DND-41 (cell line): ENCODE measurements around the gene PROSER2.

Experiments
- EZH2 ChIP-seq: IDR thresholded peaks from 3 replicates; pipeline ENCODE4 v1.6.1; 2012; ENCODE audit warnings: borderline replicate concordance, low read depth, mild to moderate bottlenecking, moderate library complexity, low read length, inconsistent platforms; ENCODE audit not compliant: severe bottlenecking
- TF ChIP-seq, protein P1 (sequence below): IDR thresholded peaks from 2 replicates; pipeline ENCODE4 v1.5.1; 2012; ENCODE audit warnings: borderline replicate concordance, low read length, moderate library complexity, mild to moderate bottlenecking; ENCODE audit not compliant: poor library complexity, severe bottlenecking; ENCODE audit errors: extremely low read depth

DNA sequence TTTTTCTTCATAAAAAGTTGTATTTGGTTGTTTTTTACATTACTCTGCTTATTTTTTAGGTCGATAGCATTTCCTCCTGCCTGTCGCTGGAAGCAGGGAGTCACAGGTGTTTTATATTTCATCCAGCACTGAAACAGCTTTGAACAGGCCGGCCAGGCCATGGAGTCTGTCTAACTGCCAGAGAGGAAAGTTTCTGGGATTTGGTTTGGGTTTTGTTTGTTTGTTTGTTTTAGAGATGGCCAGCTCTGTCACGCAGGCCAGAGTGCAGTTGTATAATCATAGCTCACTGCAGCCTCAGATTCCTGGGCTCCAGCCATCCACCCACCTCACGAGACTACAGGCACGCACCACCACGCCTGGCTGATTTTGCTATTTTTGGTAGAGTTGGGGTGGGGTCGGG, 23.4 kb downstream of the PROSER2 start:
- TF ChIP-seq, protein P1, sequence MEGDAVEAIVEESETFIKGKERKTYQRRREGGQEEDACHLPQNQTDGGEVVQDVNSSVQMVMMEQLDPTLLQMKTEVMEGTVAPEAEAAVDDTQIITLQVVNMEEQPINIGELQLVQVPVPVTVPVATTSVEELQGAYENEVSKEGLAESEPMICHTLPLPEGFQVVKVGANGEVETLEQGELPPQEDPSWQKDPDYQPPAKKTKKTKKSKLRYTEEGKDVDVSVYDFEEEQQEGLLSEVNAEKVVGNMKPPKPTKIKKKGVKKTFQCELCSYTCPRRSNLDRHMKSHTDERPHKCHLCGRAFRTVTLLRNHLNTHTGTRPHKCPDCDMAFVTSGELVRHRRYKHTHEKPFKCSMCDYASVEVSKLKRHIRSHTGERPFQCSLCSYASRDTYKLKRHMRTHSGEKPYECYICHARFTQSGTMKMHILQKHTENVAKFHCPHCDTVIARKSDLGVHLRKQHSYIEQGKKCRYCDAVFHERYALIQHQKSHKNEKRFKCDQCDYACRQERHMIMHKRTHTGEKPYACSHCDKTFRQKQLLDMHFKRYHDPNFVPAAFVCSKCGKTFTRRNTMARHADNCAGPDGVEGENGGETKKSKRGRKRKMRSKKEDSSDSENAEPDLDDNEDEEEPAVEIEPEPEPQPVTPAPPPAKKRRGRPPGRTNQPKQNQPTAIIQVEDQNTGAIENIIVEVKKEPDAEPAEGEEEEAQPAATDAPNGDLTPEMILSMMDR: no peak
- TF ChIP-seq EZH2: no peak
